NCI-H2029 treated with DMSO at 0.1 percent for 48 hours (cell line): Measurements from ENCODE around the gene EIF2D.
"Not testable (repeated sequence)": the region's sequence is repeated elsewhere in the genome, so short reads cannot be mapped to it uniquely, and the experiment has no call there.

Experiments used
- DNase-seq: peaks from one replicate; lab custom pipeline; 2025; lab: John Stamatoyannopoulos, UW

Gene EIF2D, protein sequence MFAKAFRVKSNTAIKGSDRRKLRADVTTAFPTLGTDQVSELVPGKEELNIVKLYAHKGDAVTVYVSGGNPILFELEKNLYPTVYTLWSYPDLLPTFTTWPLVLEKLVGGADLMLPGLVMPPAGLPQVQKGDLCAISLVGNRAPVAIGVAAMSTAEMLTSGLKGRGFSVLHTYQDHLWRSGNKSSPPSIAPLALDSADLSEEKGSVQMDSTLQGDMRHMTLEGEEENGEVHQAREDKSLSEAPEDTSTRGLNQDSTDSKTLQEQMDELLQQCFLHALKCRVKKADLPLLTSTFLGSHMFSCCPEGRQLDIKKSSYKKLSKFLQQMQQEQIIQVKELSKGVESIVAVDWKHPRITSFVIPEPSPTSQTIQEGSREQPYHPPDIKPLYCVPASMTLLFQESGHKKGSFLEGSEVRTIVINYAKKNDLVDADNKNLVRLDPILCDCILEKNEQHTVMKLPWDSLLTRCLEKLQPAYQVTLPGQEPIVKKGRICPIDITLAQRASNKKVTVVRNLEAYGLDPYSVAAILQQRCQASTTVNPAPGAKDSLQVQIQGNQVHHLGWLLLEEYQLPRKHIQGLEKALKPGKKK

GRCh38 chr1:206612129-206612876, at the start of gene EIF2D:
Gene EIF2D, minus strand, starts transcription at chr1:206612465. Its CDS starts 123 bp downstream, at chr1:206612342.
- DNase-seq: peak; percentile 55

DNA sequence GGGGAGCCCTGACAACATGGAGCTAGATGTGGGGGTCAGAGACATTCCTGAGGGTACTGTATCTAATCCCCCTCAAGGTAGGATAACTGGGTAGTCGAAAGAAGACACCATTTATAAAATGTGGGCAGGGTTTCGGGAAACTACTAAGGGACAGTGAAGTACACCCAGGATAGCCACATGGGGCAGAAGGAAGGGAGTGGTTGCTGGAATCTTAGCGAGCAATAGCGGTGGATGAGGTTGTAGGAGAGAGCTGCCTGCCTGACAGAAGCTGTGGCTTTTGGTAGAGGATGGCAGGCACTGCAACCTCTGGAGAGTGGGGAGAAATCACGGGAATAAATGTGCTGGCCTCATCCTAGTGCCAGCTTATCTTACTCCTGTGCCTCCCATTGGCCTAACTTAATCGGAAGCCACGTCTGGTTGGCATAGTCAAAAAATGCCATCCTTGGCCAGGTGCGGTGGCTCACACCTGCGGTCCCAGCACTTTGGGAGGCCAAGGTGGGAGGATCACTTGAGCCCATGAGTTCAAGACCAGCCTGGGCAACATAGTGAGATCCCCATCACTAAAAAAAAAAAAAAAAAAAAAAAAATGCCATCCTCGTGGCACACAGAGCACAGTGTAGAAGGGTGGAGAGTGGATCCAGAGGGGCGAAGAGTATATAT, 49.0 kb upstream of the EIF2D start:
- no peak for DNase-seq

- DNase-seq: no peak
Measured at GRCh38 chr1:206660136-206660535, 47.9 kb upstream of the EIF2D start.

DNA sequence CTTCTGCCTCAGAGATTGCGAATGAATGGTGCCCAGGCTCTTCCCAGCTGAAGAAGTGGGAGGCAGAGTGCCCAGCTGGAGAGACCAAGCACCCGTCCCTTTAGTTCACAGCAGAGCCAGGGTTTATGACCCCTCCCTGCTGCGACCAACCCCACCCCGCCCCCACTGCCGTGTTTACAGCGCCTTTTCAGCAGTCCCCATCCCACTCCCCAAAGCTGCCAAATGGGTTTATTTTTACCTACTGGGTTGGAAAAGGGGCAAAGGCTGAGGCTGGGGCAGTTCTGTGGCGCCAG, 46.7 kb upstream of the EIF2D start:
- no peak for DNase-seq

- DNase-seq: no peak
Measured at GRCh38 chr1:206658264-206658980, 46.2 kb upstream of the EIF2D start.

GRCh38 chr1:206657751-206658150, 45.5 kb upstream of the EIF2D start:
- no peak for DNase-seq

- no peak for DNase-seq
Measured at GRCh38 chr1:206656936-206657335, 44.7 kb upstream of the EIF2D start.

GRCh38 chr1:206655471-206655882, 43.2 kb upstream of the EIF2D start:
- DNase-seq: peak; percentile 34

GRCh38 chr1:206654828-206655227, 42.6 kb upstream of the EIF2D start:
- no peak for DNase-seq

DNA sequence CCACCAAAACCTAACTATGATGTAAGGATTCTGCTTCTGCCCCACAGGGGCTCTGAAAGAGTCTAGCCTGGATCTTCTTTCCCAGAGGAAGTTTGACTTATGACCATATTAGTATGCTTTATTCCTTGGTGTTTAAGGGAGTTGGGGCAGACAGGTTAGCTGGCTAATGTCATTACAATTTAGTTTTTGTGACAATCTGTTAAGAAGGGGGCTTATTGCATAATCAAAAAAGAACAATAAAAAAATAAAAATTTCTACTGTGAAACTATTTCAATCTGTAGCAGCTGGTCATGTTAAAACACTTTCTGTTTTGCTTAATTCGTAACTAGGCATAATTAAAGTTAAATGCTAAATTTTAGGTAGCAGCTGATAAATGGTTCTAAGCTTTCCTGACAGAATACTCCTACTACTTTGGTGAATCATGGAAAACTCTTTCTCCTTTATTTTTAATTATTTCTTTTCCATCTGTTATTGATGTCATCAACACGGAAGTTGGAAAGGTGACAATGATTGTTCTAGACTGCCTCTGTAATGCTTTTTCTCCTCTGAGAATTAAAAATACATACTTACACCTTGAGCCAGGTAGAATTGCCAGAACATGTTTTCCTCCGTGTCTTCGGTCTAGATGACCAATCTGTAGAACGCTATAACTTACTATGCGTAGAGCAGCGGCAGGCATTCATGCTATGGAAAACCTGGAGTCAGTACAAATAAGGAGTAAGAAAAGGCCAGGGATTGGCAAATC, 41.6 kb upstream of the EIF2D start:
- no peak for DNase-seq

DNA sequence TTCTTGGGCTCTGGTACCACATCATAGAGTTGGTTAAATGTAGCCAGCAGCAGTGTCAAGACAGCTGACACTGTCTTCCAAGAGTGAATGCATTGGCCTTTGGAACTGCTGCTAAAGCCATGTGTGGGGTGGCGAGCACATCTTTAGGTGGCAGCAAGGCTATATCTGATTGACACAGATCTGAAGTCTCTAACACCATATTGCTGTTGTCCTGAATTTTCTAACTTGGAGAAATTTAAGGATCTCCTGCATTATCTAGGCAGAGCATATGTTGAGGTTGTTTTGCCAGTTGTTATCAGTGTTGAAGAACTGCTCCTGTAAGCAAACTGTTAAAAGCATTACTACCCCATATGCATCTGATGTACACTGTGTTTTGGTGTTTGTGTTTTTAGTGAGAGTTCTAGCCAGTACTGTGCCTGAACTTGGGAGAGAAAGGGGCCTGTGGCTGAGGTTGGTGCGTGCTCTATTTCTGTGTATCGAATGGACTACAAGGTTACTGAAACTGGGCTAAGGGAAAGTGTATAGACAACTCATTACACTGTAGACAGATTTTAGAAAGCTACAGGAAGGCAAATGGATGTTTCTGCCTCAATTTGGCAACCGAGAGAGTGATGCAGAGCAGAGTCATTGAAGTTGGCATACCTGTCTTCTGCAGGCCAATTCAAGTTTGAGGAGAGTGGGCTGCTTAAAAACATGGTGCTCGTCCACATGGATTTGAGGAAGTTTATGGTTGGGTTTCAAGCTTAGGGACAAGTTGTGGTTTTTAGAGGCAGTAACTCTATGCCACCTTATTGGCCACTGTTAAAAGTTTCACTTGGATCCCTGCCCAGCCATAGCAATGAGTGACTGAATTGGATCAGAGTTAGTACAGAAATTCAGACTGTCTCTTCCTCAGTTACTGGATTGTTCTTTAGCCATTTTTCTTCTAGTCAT, 40.0 kb upstream of the EIF2D start:
- no peak for DNase-seq

DNA sequence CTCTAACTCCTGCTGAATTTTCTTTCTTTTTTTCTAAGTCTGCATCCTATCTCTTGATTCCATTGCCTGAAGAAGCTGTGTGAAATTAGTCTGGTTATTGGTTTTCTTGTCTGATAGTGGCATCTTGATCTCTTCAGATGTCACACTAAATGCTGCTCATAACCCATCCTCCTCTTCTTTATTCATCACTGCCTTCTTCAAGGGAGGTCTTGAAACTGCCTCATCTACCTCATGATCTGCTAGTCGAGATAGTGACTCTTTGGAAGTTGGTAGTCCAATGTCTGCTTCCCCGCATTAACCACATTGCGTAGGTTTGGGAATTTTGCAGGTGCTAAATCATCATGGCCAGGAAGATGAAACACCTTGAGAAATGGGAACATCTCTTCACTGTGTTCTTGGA, 38.7 kb upstream of the EIF2D start:
- DNase-seq: no peak

DNA sequence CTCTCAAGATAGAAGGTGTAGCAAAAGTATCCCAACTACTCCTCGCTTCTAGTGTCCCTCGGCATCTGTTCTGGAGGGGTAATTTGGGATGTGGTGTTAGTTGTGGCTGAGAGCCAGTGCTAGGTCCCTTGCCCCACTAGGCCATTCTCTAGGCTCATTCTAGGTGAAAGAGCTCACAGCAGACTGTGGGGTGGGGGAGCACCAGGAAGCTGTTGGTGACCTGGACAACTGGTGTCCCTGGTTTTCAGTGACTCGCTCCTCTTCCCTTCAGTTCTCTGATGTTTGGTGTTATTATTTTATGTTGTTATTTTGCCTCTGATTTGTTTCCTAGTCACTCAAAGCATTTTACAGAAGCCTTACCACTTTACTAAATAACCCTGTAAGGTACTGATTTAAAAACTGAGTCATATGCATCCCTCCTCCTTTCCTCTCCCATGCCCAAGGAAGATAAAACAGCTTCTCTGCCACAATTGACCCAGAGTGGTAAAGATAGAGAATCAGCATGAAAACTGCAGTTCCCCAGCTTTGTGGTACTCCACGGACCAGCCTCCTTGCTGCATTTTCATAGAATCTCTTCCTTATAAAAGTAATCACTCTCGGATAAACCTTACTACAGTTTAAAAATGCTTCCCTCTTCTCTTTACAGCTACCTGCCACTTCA, 37.1 kb upstream of the EIF2D start:
- no peak for DNase-seq

GRCh38 chr1:206647224-206647623, 35.0 kb upstream of the EIF2D start:
- DNase-seq: no peak

DNA sequence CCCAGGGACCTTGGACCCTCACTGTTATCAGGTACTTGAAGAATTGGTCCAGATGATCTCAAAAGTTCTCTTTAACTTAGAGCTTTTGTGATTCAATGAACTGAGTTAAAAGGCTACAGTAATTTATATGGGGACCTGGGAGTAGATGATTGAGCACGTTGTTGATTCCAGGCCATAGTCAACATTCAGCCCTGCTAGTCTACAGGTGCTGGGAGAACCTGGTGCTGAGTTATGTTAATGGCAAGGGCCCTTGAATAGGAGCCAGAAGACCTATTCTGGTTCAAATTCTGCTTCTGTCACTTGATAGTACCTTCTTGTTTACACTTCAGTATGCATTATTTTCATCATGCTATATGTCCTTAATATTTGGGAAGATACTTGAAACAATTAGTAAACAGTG, 34.2 kb upstream of the EIF2D start:
- peak; percentile 26 for DNase-seq

GRCh38 chr1:206643118-206643698, 30.9 kb upstream of the EIF2D start:
- no peak for DNase-seq

DNA sequence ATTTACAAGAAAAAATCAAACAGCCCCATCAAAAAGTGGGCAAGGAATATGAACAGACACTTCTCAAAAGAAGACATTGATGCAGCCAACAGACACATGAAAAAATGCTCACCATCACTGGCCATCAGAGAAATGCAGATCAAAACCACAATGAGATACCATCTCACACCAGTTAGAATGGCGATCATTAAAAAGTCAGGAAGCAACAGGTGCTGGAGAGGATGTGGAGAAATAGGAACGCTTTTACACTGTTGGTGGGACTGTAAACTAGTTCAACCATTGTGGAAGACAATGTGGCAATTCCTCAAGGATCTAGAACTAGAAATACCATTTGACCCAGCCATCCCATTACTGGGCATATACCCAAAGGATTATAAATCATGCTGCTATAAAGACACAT, 29.8 kb upstream of the EIF2D start:
- DNase-seq: not testable (repeated sequence)

GRCh38 chr1:206637605-206638004, 25.3 kb upstream of the EIF2D start:
- no peak for DNase-seq

- no peak for DNase-seq
Measured at GRCh38 chr1:206636671-206637070, 24.4 kb upstream of the EIF2D start.
